ENCODE data around the gene PRPF38A. TPM values are rescaled to one million over a fixed set of nuclear protein-coding genes. Genes with fewer than 3 reads are reported as not detected.

PRPF38A gene
- total RNA-seq, 1 donor from 2014 or later = 10.4 TPM

GRCh38 chr1:52393174-52393573, 11.2 kb upstream of the PRPF38A start:
- H3K9ac ChIP-seq (ENCODE audit: low read depth in 1 of 3, low read length in 3 of 3) = no peak overlapping the region
- H3K9me3 ChIP-seq (ENCODE audit: control insufficient read depth in 3 of 3, low read length in 3 of 3) = no peaks in the 10 kb centered on the region
- H3K27me3 ChIP-seq (ENCODE audit: control insufficient read depth in 3 of 3, insufficient read depth in 3 of 3, low read length in 3 of 3) = no peaks in the 10 kb centered on the region
- H3K4me1 ChIP-seq (ENCODE audit: control insufficient read depth in 3 of 3, insufficient read depth in 3 of 3, low read length in 3 of 3) = no peaks in the 10 kb centered on the region
- H3K4me3 ChIP-seq (ENCODE audit: low read length in 3 of 3) = no peak overlapping the region
- no peak overlapping the region for H3K27ac ChIP-seq (ENCODE audit: low read depth, low read length)
- H3K36me3 ChIP-seq (ENCODE audit: control insufficient read depth in 3 of 3, insufficient read depth in 3 of 3, low read length in 3 of 3) = no peaks in the 10 kb centered on the region

- Histone ChIP-seq H3K9me3 (ENCODE audit: control insufficient read depth in 3 of 3, low read length in 3 of 3) (no peaks in the 10 kb centered on the region), H3K4me1 (ENCODE audit: control insufficient read depth in 3 of 3, insufficient read depth in 3 of 3, low read length in 3 of 3) (peaks cover 6 to 9% (median 9%) of the 10 kb centered on the region in 3 donors), H3K4me3 (ENCODE audit: low read length in 3 of 3) (no peak overlapping the region), H3K9ac (ENCODE audit: low read depth in 1 of 3, low read length in 3 of 3) (no peak overlapping the region), H3K27ac (ENCODE audit: low read depth, low read length) (no peak overlapping the region), H3K27me3 (ENCODE audit: control insufficient read depth in 3 of 3, insufficient read depth in 3 of 3, low read length in 3 of 3) (no peaks in the 10 kb centered on the region), H3K36me3 (ENCODE audit: control insufficient read depth in 3 of 3, insufficient read depth in 3 of 3, low read length in 3 of 3) (no peaks in the 10 kb centered on the region)
Observed at GRCh38 chr1:52399629-52400028, 4.8 kb upstream of the PRPF38A start.

- H3K36me3 ChIP-seq (ENCODE audit: control insufficient read depth in 3 of 3, insufficient read depth in 3 of 3, low read length in 3 of 3) = no peaks in the 10 kb centered on the region
- H3K27ac ChIP-seq (ENCODE audit: low read depth, low read length) = no peak overlapping the region
- H3K27me3 ChIP-seq (ENCODE audit: control insufficient read depth in 3 of 3, insufficient read depth in 3 of 3, low read length in 3 of 3) = no peaks in the 10 kb centered on the region
- H3K9ac ChIP-seq (ENCODE audit: low read depth in 1 of 3, low read length in 3 of 3) = no peak overlapping the region
- no peak overlapping the region for H3K4me3 ChIP-seq (ENCODE audit: low read length in 3 of 3)
- H3K9me3 ChIP-seq (ENCODE audit: control insufficient read depth in 3 of 3, low read length in 3 of 3) = no peaks in the 10 kb centered on the region
- H3K4me1 ChIP-seq (ENCODE audit: control insufficient read depth in 3 of 3, insufficient read depth in 3 of 3, low read length in 3 of 3) = peaks cover 8 to 14% (median 9%) of the 10 kb centered on the region in 3 donors
Observed at GRCh38 chr1:52400131-52400530, 4.3 kb upstream of the PRPF38A start.

GRCh38 chr1:52402860-52403240, 1.6 kb upstream of the PRPF38A start:
- H3K9ac ChIP-seq (ENCODE audit: low read depth in 1 of 3, low read length in 3 of 3) = no peak overlapping the region
- no peaks in the 10 kb centered on the region for H3K27me3 ChIP-seq (ENCODE audit: control insufficient read depth in 3 of 3, insufficient read depth in 3 of 3, low read length in 3 of 3)
- H3K9me3 ChIP-seq (ENCODE audit: control insufficient read depth in 3 of 3, low read length in 3 of 3) = no peaks in the 10 kb centered on the region
- no peak overlapping the region for H3K4me3 ChIP-seq (ENCODE audit: low read length in 3 of 3)
- H3K4me1 ChIP-seq (ENCODE audit: control insufficient read depth in 3 of 3, insufficient read depth in 3 of 3, low read length in 3 of 3) = peaks cover 12 to 21% (median 15%) of the 10 kb centered on the region in 3 donors
- H3K36me3 ChIP-seq (ENCODE audit: control insufficient read depth in 3 of 3, insufficient read depth in 3 of 3, low read length in 3 of 3) = peaks cover 0 to 6% (median 4%) of the 10 kb centered on the region in 3 donors
- no peak overlapping the region for H3K27ac ChIP-seq (ENCODE audit: low read depth, low read length)

GRCh38 chr1:52403566-52404115, 761 bp upstream of the PRPF38A start:
- H3K4me1 ChIP-seq (ENCODE audit: control insufficient read depth in 3 of 3, insufficient read depth in 3 of 3, low read length in 3 of 3) = peaks cover 12 to 21% (median 15%) of the 10 kb centered on the region in 3 donors
- H3K27ac ChIP-seq (ENCODE audit: low read depth, low read length) = peak overlapping the region; percentile 92
- H3K4me3 ChIP-seq (ENCODE audit: low read length in 3 of 3) = peak overlapping the region; percentile 98 to 99 (median 99)
- H3K9ac ChIP-seq (ENCODE audit: low read depth in 1 of 3, low read length in 3 of 3) = peak overlapping the region; percentile 52 to 97 (median 90)
- H3K27me3 ChIP-seq (ENCODE audit: control insufficient read depth in 3 of 3, insufficient read depth in 3 of 3, low read length in 3 of 3) = no peaks in the 10 kb centered on the region
- peaks cover 5 to 12% (median 8%) of the 10 kb centered on the region in 3 donors for H3K36me3 ChIP-seq (ENCODE audit: control insufficient read depth in 3 of 3, insufficient read depth in 3 of 3, low read length in 3 of 3)
- H3K9me3 ChIP-seq (ENCODE audit: control insufficient read depth in 3 of 3, low read length in 3 of 3) = no peaks in the 10 kb centered on the region

GRCh38 chr1:52404975-52405338, 555 bp downstream of the PRPF38A start:
- H3K27ac ChIP-seq (ENCODE audit: low read depth, low read length) = peak overlapping the region; percentile 92
- H3K9ac ChIP-seq (ENCODE audit: low read depth in 1 of 3, low read length in 3 of 3) = peak overlapping the region; percentile 90 to 97 (median 96)
- H3K36me3 ChIP-seq (ENCODE audit: control insufficient read depth in 3 of 3, insufficient read depth in 3 of 3, low read length in 3 of 3) = peaks cover 13 to 24% (median 20%) of the 10 kb centered on the region in 3 donors
- peaks cover 12 to 21% (median 15%) of the 10 kb centered on the region in 3 donors for H3K4me1 ChIP-seq (ENCODE audit: control insufficient read depth in 3 of 3, insufficient read depth in 3 of 3, low read length in 3 of 3)
- H3K4me3 ChIP-seq (ENCODE audit: low read length in 3 of 3) = peak overlapping the region; percentile 98 to 99 (median 99)
- H3K27me3 ChIP-seq (ENCODE audit: control insufficient read depth in 3 of 3, insufficient read depth in 3 of 3, low read length in 3 of 3) = no peaks in the 10 kb centered on the region
- H3K9me3 ChIP-seq (ENCODE audit: control insufficient read depth in 3 of 3, low read length in 3 of 3) = no peaks in the 10 kb centered on the region

GRCh38 chr1:52413410-52413989, 9.1 kb downstream of the PRPF38A start:
- Histone ChIP-seq H3K4me3 (ENCODE audit: low read length in 3 of 3) (no peak overlapping the region), H3K36me3 (ENCODE audit: control insufficient read depth in 3 of 3, insufficient read depth in 3 of 3, low read length in 3 of 3) (peaks cover 56 to 86% (median 76%) of the 10 kb centered on the region in 3 donors), H3K27ac (ENCODE audit: low read depth, low read length) (no peak overlapping the region), H3K9me3 (ENCODE audit: control insufficient read depth in 3 of 3, low read length in 3 of 3) (no peaks in the 10 kb centered on the region), H3K9ac (ENCODE audit: low read depth in 1 of 3, low read length in 3 of 3) (no peak overlapping the region), H3K4me1 (ENCODE audit: control insufficient read depth in 3 of 3, insufficient read depth in 3 of 3, low read length in 3 of 3) (no peaks in the 10 kb centered on the region), H3K27me3 (ENCODE audit: control insufficient read depth in 3 of 3, insufficient read depth in 3 of 3, low read length in 3 of 3) (no peaks in the 10 kb centered on the region)

- Histone ChIP-seq H3K9ac (ENCODE audit: low read depth in 1 of 3, low read length in 3 of 3) (no peak overlapping the region), H3K27me3 (ENCODE audit: control insufficient read depth in 3 of 3, insufficient read depth in 3 of 3, low read length in 3 of 3) (no peaks in the 10 kb centered on the region), H3K4me1 (ENCODE audit: control insufficient read depth in 3 of 3, insufficient read depth in 3 of 3, low read length in 3 of 3) (no peaks in the 10 kb centered on the region), H3K4me3 (ENCODE audit: low read length in 3 of 3) (no peak overlapping the region), H3K9me3 (ENCODE audit: control insufficient read depth in 3 of 3, low read length in 3 of 3) (no peaks in the 10 kb centered on the region), H3K36me3 (ENCODE audit: control insufficient read depth in 3 of 3, insufficient read depth in 3 of 3, low read length in 3 of 3) (peaks cover 51 to 79% (median 73%) of the 10 kb centered on the region in 3 donors), H3K27ac (ENCODE audit: low read depth, low read length) (no peak overlapping the region)
Observed at GRCh38 chr1:52414942-52415341, 10.5 kb downstream of the PRPF38A start.

GRCh38 chr1:52416811-52417210, 12.4 kb downstream of the PRPF38A start:
- H3K27me3 ChIP-seq (ENCODE audit: control insufficient read depth in 3 of 3, insufficient read depth in 3 of 3, low read length in 3 of 3) = no peaks in the 10 kb centered on the region
- no peaks in the 10 kb centered on the region for H3K4me1 ChIP-seq (ENCODE audit: control insufficient read depth in 3 of 3, insufficient read depth in 3 of 3, low read length in 3 of 3)
- H3K9me3 ChIP-seq (ENCODE audit: control insufficient read depth in 3 of 3, low read length in 3 of 3) = no peaks in the 10 kb centered on the region
- no peak overlapping the region for H3K9ac ChIP-seq (ENCODE audit: low read depth in 1 of 3, low read length in 3 of 3)
- no peak overlapping the region for H3K4me3 ChIP-seq (ENCODE audit: low read length in 3 of 3)
- H3K36me3 ChIP-seq (ENCODE audit: control insufficient read depth in 3 of 3, insufficient read depth in 3 of 3, low read length in 3 of 3) = peaks cover 40 to 66% (median 66%) of the 10 kb centered on the region in 3 donors
- H3K27ac ChIP-seq (ENCODE audit: low read depth, low read length) = no peak overlapping the region

GRCh38 chr1:52420713-52421112, 16.3 kb downstream of the PRPF38A start:
- H3K4me3 ChIP-seq (ENCODE audit: low read length in 3 of 3) = no peak overlapping the region
- H3K27me3 ChIP-seq (ENCODE audit: control insufficient read depth in 3 of 3, insufficient read depth in 3 of 3, low read length in 3 of 3) = no peaks in the 10 kb centered on the region
- H3K36me3 ChIP-seq (ENCODE audit: control insufficient read depth in 3 of 3, insufficient read depth in 3 of 3, low read length in 3 of 3) = peaks cover 14 to 54% (median 33%) of the 10 kb centered on the region in 3 donors
- no peaks in the 10 kb centered on the region for H3K9me3 ChIP-seq (ENCODE audit: control insufficient read depth in 3 of 3, low read length in 3 of 3)
- H3K4me1 ChIP-seq (ENCODE audit: control insufficient read depth in 3 of 3, insufficient read depth in 3 of 3, low read length in 3 of 3) = no peaks in the 10 kb centered on the region
- no peak overlapping the region for H3K9ac ChIP-seq (ENCODE audit: low read depth in 1 of 3, low read length in 3 of 3)
- H3K27ac ChIP-seq (ENCODE audit: low read depth, low read length) = no peak overlapping the region
